Endometrial microvascular endothelial cells (primary cell): ENCODE data around the gene FGB. TPM values are rescaled to one million over a fixed set of nuclear protein-coding genes. Genes with fewer than 3 reads are reported as not detected.
"Not testable (repeated sequence)": the region's sequence is repeated elsewhere in the genome, so short reads cannot be mapped to it uniquely, and the experiment has no call there.

Source experiments
- in situ Hi-C: cut with HindIII; loops from 2 replicates; pipeline ENCODE4 v1.10.0; 2017; ENCODE audit warnings: low sequenced_read_pairs, low pct_unique_long_range_greater_than_20kb; ENCODE audit errors: inconsistent ontology term
- total RNA-seq: library from RNA; depleted of rRNA; stranded (reverse); fragments of >200 nt; gene quantifications from one replicate; pipeline ENCODE4 v1.2.3, GENCODE V29; 2015; ENCODE audit errors: inconsistent ontology term

FGB gene
- total RNA-seq, 1 donor from 2014 or later: not detected

GRCh38 chr4:154590329-154591006, 27.7 kb downstream of the FGB start, which contains the start of gene FGA:
Gene FGA, minus strand, starts transcription at chr4:154590742. Its CDS starts 55 bp downstream, at chr4:154590687.
- in situ Hi-C loops: no loop called here

- in situ Hi-C loops: no loop called here
Observed at GRCh38 chr4:154591890-154592289, 29.1 kb downstream of the FGB start.

GRCh38 chr4:154593868-154594267, 31.1 kb downstream of the FGB start:
- in situ Hi-C loops: no loop called here

- in situ Hi-C loops: not testable (repeated sequence)
Observed at GRCh38 chr4:154594343-154594742, 31.5 kb downstream of the FGB start.

GRCh38 chr4:154595807-154596206, 33.0 kb downstream of the FGB start:
- in situ Hi-C loops: no loop called here

GRCh38 chr4:154597281-154597680, 34.5 kb downstream of the FGB start:
- in situ Hi-C loops: not testable (repeated sequence)

GRCh38 chr4:154597798-154598774, 35.3 kb downstream of the FGB start:
- in situ Hi-C loops: no loop called here

- in situ Hi-C loops: no loop called here
Observed at GRCh38 chr4:154602404-154603020, 39.7 kb downstream of the FGB start.

- in situ Hi-C loops: no loop called here
Observed at GRCh38 chr4:154603033-154603943, 40.5 kb downstream of the FGB start.

- in situ Hi-C loops: no loop called here
Observed at GRCh38 chr4:154604696-154605200, 41.9 kb downstream of the FGB start.

- in situ Hi-C loops: no loop called here
Observed at GRCh38 chr4:154606728-154607723, 44.2 kb downstream of the FGB start.

GRCh38 chr4:154608361-154609252, 45.8 kb downstream of the FGB start:
- in situ Hi-C loops: no loop called here

GRCh38 chr4:154609532-154609931, 46.7 kb downstream of the FGB start:
- in situ Hi-C loops: no loop called here

- in situ Hi-C loops: no loop called here
Observed at GRCh38 chr4:154610582-154610981, 47.8 kb downstream of the FGB start.

- in situ Hi-C loops: no loop called here
Observed at GRCh38 chr4:154611833-154612232, 49.0 kb downstream of the FGB start.
